A549 treated with RU486 at 1 μM for 4 hours (cell line): ENCODE results near the gene TFB1M. TPM values are rescaled to one million over a fixed set of nuclear protein-coding genes. Genes with fewer than 3 reads are reported as not detected.

Experiments
- total RNA-seq: library from RNA; stranded (reverse); fragments of 200-300 nt; extraction: Qiagen RNA extraction; gene quantifications from 5 replicates; pipeline ENCODE4 v1.2.3, GENCODE V29; 2022; ENCODE audit warnings: low read depth

The TFB1M gene
- 6.4 to 9.3 TPM (median 8.5 TPM) in 5 replicates for total RNA-seq

DNA sequence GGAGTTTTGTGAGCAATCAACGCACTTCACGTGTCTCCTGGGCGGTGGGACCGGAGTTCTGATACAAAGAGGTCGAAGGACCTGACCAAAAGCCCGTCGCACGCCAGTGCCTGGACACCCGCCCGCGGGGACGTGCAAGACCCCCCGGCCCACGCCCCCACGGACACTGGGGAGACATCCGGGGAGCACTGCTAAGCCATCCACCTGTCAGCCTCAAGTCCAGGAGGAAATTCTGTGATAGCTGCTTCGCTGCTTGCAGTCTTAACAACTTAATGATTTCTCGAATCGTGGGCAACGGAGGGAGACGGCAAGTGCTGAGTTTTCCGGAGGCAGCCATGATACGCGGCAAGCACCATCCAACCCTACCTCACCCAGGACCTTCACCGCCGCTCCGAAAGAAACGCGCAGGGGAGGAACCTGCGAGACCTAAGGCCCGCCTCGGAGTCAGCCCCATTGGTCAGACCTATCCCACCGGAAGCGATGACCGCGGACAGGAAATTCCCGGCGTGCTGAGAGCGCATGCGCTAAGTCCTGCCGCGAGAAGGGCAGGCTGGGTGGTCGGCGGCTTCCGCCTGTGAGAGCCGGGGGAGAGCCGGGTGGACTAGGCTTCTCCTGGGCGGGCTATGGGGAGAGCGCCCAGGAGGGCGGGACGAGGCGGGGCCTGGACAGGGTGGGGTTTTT, at the start of gene TFB1M:
TSS of gene TFB1M (minus strand) at position 393 of the 681 bp plus-strand sequence. CDS start at position 337, 56 bp downstream.

DNA sequence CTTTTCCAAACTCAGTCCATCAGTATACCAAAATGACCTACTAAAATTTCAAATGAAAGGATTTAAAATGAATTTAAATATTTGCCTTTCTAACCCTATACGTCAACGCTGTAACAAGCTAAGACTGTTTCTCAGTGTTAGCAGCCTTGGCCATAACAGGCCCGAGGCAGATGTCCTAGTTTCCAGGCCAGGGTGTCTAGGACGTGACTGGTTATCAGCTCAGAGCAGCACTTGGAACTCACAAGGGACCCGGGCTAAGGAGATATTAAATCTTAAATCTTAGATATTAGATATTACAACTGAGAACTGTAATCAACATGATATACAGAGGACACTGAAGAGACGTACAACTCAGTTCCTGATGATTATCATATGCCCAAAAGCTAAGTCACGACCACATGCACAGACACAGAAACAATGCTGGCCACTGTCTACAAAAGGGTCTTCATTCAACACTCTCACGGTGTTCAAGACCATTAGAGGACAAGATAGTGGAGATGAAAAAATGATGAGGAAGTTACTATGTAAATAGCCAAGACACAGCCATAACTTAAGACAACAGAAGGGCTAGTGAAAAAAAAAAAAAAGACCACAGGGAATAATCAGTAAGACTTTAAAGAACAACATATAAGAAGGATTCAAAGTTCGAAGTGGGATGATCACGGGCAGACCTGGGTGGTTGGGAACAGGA, 50.8 kb downstream of the TFB1M start, which contains the start of gene CLDN20:
TSS of gene CLDN20 (plus strand) at position 641 of the 691 bp plus-strand sequence. CDS start 11,707 bp downstream, outside the sequence.

Other genes with a start within 250 kb of the TFB1M start
- gene CLDN20, start 50.5 kb downstream of the TFB1M start, total RNA-seq, result not detected in 5 replicates
- gene NOX3, start 141.4 kb upstream of the TFB1M start, total RNA-seq, result not detected in 5 replicates